Stomach smooth muscle (tissue), 2 donors: ENCODE data around the gene TFG.

Source experiments
- H3K27ac ChIP-seq: one replicate; pipeline ENCODE4 v1.7.0; 2013; ENCODE audit warnings: mild to moderate bottlenecking, low read length, inconsistent platforms
- H3K27me3 ChIP-seq, 2 donors: one replicate each; pipeline ENCODE4 v1.7.0; 2013; ENCODE audit warnings: low read length in 2 of 2; ENCODE audit not compliant: insufficient read depth in 2 of 2, control insufficient read depth in 1 of 2
- H3K36me3 ChIP-seq, 2 donors: one replicate each; pipeline ENCODE4 v1.7.0; 2013; ENCODE audit warnings: low read length in 2 of 2; ENCODE audit not compliant: control insufficient read depth in 2 of 2, insufficient read depth in 2 of 2
- H3K4me1 ChIP-seq: one replicate; pipeline ENCODE4 v1.7.0; 2013; ENCODE audit warnings: low read length; ENCODE audit not compliant: control insufficient read depth, insufficient read depth
- H3K4me3 ChIP-seq, 2 donors: one replicate each; pipeline ENCODE4 v1.7.0; 2013; ENCODE audit warnings: low read length in 2 of 2
- H3K9ac ChIP-seq, 2 donors: one replicate each; pipeline ENCODE4 v1.7.0; 2013; ENCODE audit warnings: low read length in 2 of 2, mild to moderate bottlenecking in 1 of 2
- H3K9me3 ChIP-seq, 2 donors: one replicate each; pipeline ENCODE4 v1.7.0; 2013; ENCODE audit warnings: low read length in 2 of 2; ENCODE audit not compliant: control insufficient read depth in 2 of 2
- donor health status: healthy.
- donor health status: Pancreatic carcinoma.

TFG gene

GRCh38 chr3:100754563-100755334, 45.5 kb downstream of the TFG start:
- H3K9ac ChIP-seq: no peak overlapping the region
- H3K36me3 ChIP-seq: peaks cover 12 to 31% of the 10 kb centered on the region in 2 donors
- H3K4me3 ChIP-seq: no peak overlapping the region
- H3K27me3 ChIP-seq: no peaks in the 10 kb centered on the region
- no peaks in the 10 kb centered on the region for H3K9me3 ChIP-seq
- no peak overlapping the region for H3K27ac ChIP-seq
- H3K4me1 ChIP-seq: peaks cover 11% of the 10 kb centered on the region

DNA sequence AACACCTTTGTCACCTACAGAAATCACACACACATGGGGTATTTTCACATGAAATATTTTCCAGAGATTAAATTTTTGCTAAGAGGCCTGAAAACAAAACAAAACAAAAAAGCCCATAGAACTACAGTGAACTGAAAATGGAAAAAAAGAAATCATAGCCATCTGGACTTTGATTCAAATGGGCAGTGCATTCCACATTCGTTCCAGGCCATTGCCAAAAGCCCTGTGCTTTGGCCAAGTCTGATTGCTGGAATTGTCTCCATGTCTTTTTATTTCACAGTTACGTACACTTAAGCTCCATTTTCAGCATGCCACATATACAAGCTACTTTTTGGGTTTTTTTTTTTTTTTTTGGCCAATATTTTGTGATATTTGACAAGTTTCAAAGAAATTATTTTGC, 47.1 kb downstream of the TFG start:
- Histone ChIP-seq H3K4me1 (peaks cover 11% of the 10 kb centered on the region), H3K27ac (no peak overlapping the region), H3K36me3 (peaks cover 6 to 21% of the 10 kb centered on the region in 2 donors), H3K4me3 (no peak overlapping the region), H3K27me3 (no peaks in the 10 kb centered on the region), H3K9me3 (no peaks in the 10 kb centered on the region), H3K9ac (no peak overlapping the region)

DNA sequence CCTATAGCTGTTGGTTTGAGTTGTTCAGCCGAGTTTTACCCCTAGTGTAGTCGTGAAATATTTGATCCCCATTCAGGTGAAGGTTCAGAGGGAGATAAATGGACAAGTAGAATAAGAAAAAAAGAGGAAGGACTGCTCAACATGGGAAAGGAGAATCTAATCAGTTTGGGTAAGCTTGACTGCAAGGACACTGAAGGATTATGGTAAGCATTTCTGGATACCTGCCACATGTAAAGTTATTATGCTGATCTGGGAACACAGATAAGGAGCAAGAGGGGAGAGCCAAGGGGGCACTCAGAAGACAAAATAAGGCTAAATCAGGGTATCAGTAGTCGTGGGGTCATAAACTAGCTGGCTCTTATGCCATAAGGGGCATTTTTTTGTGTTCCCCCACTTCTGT, 49.9 kb downstream of the TFG start:
- no peaks in the 10 kb centered on the region for H3K27me3 ChIP-seq
- no peaks in the 10 kb centered on the region for H3K9me3 ChIP-seq
- peaks cover 10% of the 10 kb centered on the region for H3K4me1 ChIP-seq
- H3K36me3 ChIP-seq: peaks cover 7 to 8% of the 10 kb centered on the region in 2 donors
- H3K27ac ChIP-seq: no peak overlapping the region
- H3K4me3 ChIP-seq: no peak overlapping the region
- H3K9ac ChIP-seq: no peak overlapping the region

DNA sequence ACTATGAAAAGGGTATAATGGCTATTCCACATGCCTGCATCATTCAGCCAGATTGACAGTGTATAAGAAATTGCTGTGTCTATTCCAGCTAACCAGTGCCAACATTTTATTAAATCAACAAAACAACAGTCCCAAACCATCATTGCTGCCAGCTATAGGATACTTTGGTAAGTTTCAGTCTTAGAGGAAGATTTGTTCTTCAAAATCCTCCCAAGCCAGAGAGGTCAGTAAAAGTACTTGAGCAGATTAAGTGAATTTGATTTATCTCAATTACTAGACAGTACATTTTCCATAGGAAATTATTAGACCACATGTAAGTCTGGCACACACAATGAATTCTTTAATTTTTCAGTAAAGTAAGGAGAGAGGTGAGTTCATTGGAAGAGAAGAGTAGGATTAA, 50.7 kb downstream of the TFG start:
- Histone ChIP-seq H3K4me1 (peaks cover 2% of the 10 kb centered on the region), H3K27ac (no peak overlapping the region), H3K4me3 (no peak overlapping the region)

GRCh38 chr3:100760377-100760776, 51.1 kb downstream of the TFG start:
- H3K27me3 ChIP-seq: no peaks in the 10 kb centered on the region
- H3K4me1 ChIP-seq: no peaks in the 10 kb centered on the region
- H3K4me3 ChIP-seq: no peak overlapping the region
- peaks cover 5 to 8% of the 10 kb centered on the region in 2 donors for H3K36me3 ChIP-seq
- no peak overlapping the region for H3K9ac ChIP-seq
- H3K27ac ChIP-seq: no peak overlapping the region
- no peaks in the 10 kb centered on the region for H3K9me3 ChIP-seq

More for the DNA sequence above, 50.7 kb downstream of the TFG start:
- Histone ChIP-seq H3K9me3 (no peaks in the 10 kb centered on the region), H3K36me3 (peaks cover 8 to 9% of the 10 kb centered on the region in 2 donors), H3K9ac (no peak overlapping the region), H3K27me3 (no peaks in the 10 kb centered on the region)

DNA sequence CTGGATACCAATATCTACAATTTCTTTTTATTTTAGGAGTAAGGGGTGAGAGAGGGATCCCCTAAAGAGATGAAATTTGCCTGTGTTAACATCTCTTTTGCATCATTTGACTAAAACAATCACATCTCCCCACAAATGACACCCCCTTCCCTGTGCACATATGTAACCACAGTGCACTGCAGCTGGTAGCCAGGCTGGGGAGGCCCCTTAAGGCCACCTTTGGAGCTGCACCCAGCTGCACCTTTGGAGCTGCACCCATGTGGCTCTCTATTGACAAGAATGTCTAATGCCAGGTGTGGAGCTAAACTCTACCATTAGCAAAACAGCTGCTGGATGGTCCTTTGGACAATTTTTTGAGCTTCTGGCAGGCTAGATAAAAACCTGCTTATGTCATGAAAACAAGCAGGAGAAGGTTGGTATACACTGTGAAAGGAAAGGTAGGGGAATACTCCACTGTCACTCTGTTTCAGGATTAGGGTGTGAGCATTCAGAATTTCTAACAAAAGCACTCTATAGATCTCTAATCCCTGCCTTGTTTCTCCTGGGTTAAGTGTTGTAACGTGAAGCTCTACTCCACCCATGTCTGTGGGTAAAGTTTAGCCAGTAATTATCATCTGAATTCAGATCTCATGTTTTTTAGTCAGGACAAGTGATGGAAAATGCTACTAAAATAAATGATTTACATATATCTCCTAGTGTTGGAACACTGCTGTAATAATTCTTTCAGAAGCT, 52.1 kb downstream of the TFG start:
- Histone ChIP-seq H3K4me1 (no peaks in the 10 kb centered on the region), H3K9ac (no peak overlapping the region), H3K4me3 (no peak overlapping the region), H3K36me3 (peaks cover 8 to 11% of the 10 kb centered on the region in 2 donors), H3K27me3 (no peaks in the 10 kb centered on the region), H3K27ac (no peak overlapping the region), H3K9me3 (no peaks in the 10 kb centered on the region)

GRCh38 chr3:100761951-100762350, 52.7 kb downstream of the TFG start:
- H3K27ac ChIP-seq: no peak overlapping the region

DNA sequence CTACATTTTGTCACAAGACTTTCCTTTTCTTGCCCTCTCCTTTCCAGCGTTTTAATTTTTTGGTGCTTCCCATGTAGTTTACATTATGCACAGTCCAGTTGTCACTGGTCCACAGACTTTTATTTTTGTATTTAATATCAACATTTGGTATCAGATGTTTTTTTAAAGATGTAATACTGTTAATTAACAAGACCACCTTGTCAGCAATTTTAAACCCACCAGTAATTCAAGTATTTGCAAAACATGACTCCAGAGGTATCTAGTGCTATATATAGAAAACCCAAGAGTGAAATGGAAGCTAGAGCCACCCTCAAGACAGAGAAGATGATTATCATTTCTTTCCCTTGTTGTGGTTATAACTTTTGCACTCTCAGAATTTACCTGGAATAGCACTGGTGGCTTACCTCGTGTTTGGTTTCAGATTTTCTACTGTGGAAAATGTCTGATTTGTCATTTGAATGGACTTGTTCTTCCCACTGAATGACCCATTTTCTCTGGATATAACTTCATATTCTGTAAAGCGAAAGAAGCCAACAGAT, 56.2 kb downstream of the TFG start:
- Histone ChIP-seq H3K4me1 (no peaks in the 10 kb centered on the region), H3K4me3 (no peak overlapping the region), H3K9ac (no peak overlapping the region), H3K36me3 (peaks cover 16 to 24% of the 10 kb centered on the region in 2 donors), H3K27ac (no peak overlapping the region), H3K9me3 (no peaks in the 10 kb centered on the region), H3K27me3 (no peaks in the 10 kb centered on the region)

More at GRCh38 chr3:100761951-100762350, 52.7 kb downstream of the TFG start:
- Histone ChIP-seq H3K9ac (no peak overlapping the region), H3K4me1 (no peaks in the 10 kb centered on the region), H3K9me3 (no peaks in the 10 kb centered on the region), H3K27me3 (no peaks in the 10 kb centered on the region), H3K36me3 (peaks cover 8 to 11% of the 10 kb centered on the region in 2 donors), H3K4me3 (no peak overlapping the region)

DNA sequence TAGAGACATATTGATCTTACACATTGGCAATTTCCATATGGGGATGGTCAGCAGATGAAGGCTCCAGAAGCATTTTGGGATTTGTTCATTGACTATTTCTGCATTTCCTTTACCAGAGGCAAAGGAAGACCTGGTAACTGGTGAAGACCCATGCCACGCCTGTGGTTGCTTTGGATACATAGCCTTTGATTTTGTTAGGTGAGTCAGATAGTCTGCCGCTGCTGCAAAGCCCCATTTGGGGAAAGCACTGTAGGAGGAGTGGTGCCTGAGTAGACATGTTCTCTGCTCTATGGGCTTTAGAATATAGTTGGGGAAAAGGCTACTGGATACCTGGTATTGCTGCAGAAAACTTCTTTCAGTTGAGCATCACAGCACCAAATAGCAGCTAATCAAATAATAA, 56.8 kb downstream of the TFG start:
- Histone ChIP-seq H3K4me3 (no peak overlapping the region), H3K9me3 (no peaks in the 10 kb centered on the region)

DNA sequence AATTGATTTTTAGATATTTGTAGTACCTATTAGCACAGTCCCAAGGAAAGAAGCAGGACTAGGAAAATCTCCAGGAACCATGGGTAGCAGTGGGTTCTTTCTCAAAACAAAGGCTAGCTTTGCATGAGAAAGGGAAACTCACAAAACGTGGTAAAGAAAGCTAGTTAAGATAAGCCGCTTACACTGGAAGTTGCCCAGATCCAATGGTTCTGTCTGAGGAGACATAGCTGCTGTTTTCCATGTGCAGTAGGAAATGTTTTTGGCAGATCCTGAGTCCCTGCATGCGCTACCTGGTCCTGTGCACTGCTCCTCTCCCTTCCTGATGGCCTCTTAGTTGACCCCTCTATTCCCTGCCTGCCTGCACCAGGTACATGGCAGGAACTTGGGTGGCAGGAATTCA, 60.4 kb downstream of the TFG start:
- Histone ChIP-seq H3K9me3 (no peaks in the 10 kb centered on the region), H3K27me3 (no peaks in the 10 kb centered on the region), H3K9ac (no peak overlapping the region), H3K4me3 (no peak overlapping the region), H3K36me3 (peaks cover 15 to 23% of the 10 kb centered on the region in 2 donors), H3K27ac (no peak overlapping the region), H3K4me1 (no peaks in the 10 kb centered on the region)

More for the DNA sequence above, 56.8 kb downstream of the TFG start:
- H3K9ac ChIP-seq: no peak overlapping the region
- no peaks in the 10 kb centered on the region for H3K4me1 ChIP-seq
- peaks cover 20 to 24% of the 10 kb centered on the region in 2 donors for H3K36me3 ChIP-seq
- no peaks in the 10 kb centered on the region for H3K27me3 ChIP-seq
- no peak overlapping the region for H3K27ac ChIP-seq
